DND-41 (cell line): ENCODE results near the gene LY6G5C.

Experiments
- ATAC-seq: fragments of 200-7000 bp; cut with Tn5 transposase; 3 replicates; pipeline ENCODE4 v1.9.1; 2021; ENCODE audit warnings: low read depth; ENCODE audit not compliant: insufficient read depth
- DNase-seq: peaks from one replicate; pipeline ENCODE4 v3.0.0-alpha.2; 2020
- H2AFZ ChIP-seq: 2 replicates; pipeline ENCODE4 v1.6.0; 2012; ENCODE audit warnings: low read depth, low read length
- H3K27ac ChIP-seq: 2 replicates; pipeline ENCODE4 v1.5.1; 2012; ENCODE audit warnings: low read length, inconsistent platforms
- H3K27me3 ChIP-seq: fragments of 200-600 bp; sonication (generic); 2 replicates; pipeline ENCODE4 v1.6.0; 2012; ENCODE audit warnings: low read length, mild to moderate bottlenecking, inconsistent platforms; ENCODE audit not compliant: insufficient read depth, poor library complexity
- H3K36me3 ChIP-seq: 2 replicates; pipeline ENCODE4 v1.5.1; 2012; ENCODE audit warnings: low read length, inconsistent platforms; ENCODE audit not compliant: insufficient read depth
- H3K4me1 ChIP-seq: 2 replicates; pipeline ENCODE4 v1.5.1; 2012; ENCODE audit warnings: mild to moderate bottlenecking, low read length; ENCODE audit not compliant: insufficient read depth
- H3K4me2 ChIP-seq: 2 replicates; pipeline ENCODE4 v1.6.0; 2012; ENCODE audit warnings: mild to moderate bottlenecking, moderate library complexity, low read length, inconsistent platforms; ENCODE audit not compliant: insufficient read depth
- H3K4me3 ChIP-seq, 2 experiments: fragments of 200-600 bp in 1 of 2; shearing (Covaris generic) in 1 of 2; 2 replicates each; pipeline ENCODE4 v1.5.1; 2012 to 2016; ENCODE audit warnings: inconsistent platforms in 2 of 2, low read length in 2 of 2, mild to moderate bottlenecking in 2 of 2, low read depth in 1 of 2, moderate library complexity in 1 of 2
- H3K79me2 ChIP-seq: 2 replicates; pipeline ENCODE4 v1.6.0; 2012; ENCODE audit warnings: low read length, inconsistent platforms; ENCODE audit not compliant: insufficient read depth
- H3K9ac ChIP-seq: 2 replicates; pipeline ENCODE4 v1.6.0; 2012; ENCODE audit warnings: low read depth, mild to moderate bottlenecking, inconsistent platforms, low read length, moderate library complexity
- H3K9me3 ChIP-seq: 2 replicates; pipeline ENCODE4 v1.5.1; 2012; ENCODE audit warnings: low read length, moderate library complexity, mild to moderate bottlenecking, inconsistent platforms; ENCODE audit not compliant: insufficient read depth, severe bottlenecking
- H4K20me1 ChIP-seq: 2 replicates; pipeline ENCODE4 v1.6.0; 2012; ENCODE audit warnings: low read length; ENCODE audit not compliant: insufficient read depth
- EZH2 ChIP-seq: IDR thresholded peaks from 3 replicates; pipeline ENCODE4 v1.6.1; 2012; ENCODE audit warnings: borderline replicate concordance, low read depth, mild to moderate bottlenecking, moderate library complexity, low read length, inconsistent platforms; ENCODE audit not compliant: severe bottlenecking
- TF ChIP-seq, protein P1 (sequence below): IDR thresholded peaks from 2 replicates; pipeline ENCODE4 v1.5.1; 2012; ENCODE audit warnings: borderline replicate concordance, low read length, moderate library complexity, mild to moderate bottlenecking; ENCODE audit not compliant: poor library complexity, severe bottlenecking; ENCODE audit errors: extremely low read depth

The LY6G5C gene

DNA sequence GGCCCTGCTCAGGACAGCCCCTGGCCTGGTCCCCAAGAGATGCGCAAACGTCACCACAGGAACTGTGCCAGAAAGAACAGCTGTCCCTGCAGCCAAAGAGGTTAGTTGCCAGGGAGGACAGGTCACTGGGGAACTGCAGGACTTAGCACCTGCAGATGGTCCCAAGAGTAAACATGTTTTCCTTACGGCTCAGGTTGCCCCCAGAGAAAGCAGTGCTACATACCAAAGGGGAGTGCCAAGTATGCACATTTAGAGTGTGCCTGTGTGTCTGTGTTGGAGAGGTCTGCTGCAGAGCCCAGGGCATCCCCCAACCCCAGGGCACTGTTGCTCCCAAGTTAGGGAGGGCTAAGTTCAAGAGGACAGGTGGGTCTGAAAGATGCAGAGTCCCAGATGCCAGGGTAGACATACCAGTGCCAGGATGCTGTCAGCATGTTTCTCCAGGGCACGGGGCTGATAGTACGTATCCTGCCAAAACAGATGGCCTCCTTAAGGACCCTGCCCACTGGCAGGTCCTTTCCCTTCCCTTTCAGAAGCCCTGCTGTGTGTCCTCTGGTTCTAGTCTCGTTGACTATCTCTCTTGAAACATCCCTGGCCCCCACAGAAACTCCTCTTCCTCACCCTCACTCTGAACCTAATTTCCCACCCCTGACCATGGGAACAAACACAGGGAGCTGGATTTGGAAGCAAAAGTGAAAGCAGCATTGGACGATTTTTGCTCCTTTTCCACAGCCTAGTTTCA lies 21.0 kb upstream of the LY6G5C start:
- peak overlapping the region; percentile 84 for H3K9ac ChIP-seq
- H3K79me2 ChIP-seq = peaks cover 44% of the 10 kb centered on the region
- H3K36me3 ChIP-seq = peaks cover 39% of the 10 kb centered on the region
- ATAC-seq (0 out of 3 replicates have a peak, but pooled peaks have one; percentile 7), DNase-seq (no peak)
- H3K4me2 ChIP-seq = peak overlapping the region; percentile 73
- no peaks in the 10 kb centered on the region for H3K9me3 ChIP-seq
- peaks cover 34% of the 10 kb centered on the region for H3K4me1 ChIP-seq
- peak overlapping the region; percentile 76; the same call in 1 of the 2 replicates for H2AFZ ChIP-seq
- no peaks in the 10 kb centered on the region for H3K27me3 ChIP-seq
- TF ChIP-seq, protein P1, sequence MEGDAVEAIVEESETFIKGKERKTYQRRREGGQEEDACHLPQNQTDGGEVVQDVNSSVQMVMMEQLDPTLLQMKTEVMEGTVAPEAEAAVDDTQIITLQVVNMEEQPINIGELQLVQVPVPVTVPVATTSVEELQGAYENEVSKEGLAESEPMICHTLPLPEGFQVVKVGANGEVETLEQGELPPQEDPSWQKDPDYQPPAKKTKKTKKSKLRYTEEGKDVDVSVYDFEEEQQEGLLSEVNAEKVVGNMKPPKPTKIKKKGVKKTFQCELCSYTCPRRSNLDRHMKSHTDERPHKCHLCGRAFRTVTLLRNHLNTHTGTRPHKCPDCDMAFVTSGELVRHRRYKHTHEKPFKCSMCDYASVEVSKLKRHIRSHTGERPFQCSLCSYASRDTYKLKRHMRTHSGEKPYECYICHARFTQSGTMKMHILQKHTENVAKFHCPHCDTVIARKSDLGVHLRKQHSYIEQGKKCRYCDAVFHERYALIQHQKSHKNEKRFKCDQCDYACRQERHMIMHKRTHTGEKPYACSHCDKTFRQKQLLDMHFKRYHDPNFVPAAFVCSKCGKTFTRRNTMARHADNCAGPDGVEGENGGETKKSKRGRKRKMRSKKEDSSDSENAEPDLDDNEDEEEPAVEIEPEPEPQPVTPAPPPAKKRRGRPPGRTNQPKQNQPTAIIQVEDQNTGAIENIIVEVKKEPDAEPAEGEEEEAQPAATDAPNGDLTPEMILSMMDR = no peak
- TF ChIP-seq EZH2 = no peak
- H3K27ac ChIP-seq = peak overlapping the region; percentile 93
- peak overlapping the region; percentile 82 to 91 for H3K4me3 ChIP-seq
- no peaks in the 10 kb centered on the region for H4K20me1 ChIP-seq

DNA sequence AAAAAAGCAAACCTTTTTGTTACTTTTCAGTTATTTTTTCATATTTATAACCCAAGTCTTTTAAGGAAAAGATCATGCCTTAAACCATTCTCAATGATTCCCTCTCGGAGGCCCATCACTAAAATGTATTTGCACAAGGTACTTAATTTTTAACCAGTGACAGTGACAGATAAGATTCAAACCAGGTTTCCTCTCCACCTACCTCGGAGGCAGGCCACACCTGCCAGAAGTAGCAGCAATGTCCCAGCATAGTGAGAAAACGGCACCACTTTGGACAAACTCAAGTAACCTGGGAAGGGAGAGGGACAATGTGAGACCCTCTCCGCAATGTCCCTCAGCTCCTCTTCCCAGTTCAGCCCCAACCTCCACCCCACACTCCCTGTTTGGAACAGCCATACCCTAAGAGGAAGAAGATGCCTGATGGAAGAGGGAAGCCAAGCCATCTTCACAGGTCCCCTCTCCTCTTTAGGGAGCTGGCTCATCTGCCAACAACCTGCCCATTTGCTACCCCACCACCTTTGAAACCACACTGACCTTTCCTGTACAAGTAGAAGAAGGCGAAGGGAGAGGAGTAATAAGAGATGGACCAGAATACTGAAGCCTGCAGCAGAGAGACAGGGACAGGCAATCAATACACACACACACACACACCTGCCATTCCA lies 20.0 kb upstream of the LY6G5C start:
- no peak overlapping the region for H2AFZ ChIP-seq
- H3K27me3 ChIP-seq = no peaks in the 10 kb centered on the region
- no peaks in the 10 kb centered on the region for H3K9me3 ChIP-seq
- H3K36me3 ChIP-seq = peaks cover 44% of the 10 kb centered on the region
- H3K27ac ChIP-seq = peak overlapping the region; percentile 53
- peak overlapping the region; percentile 84; the same call in 1 of the 2 replicates for H3K9ac ChIP-seq
- peaks cover 34% of the 10 kb centered on the region for H3K4me1 ChIP-seq
- DNase-seq = no peak
- H4K20me1 ChIP-seq = no peaks in the 10 kb centered on the region
- peaks cover 44% of the 10 kb centered on the region for H3K79me2 ChIP-seq
- no peak for TF ChIP-seq EZH2
- TF ChIP-seq, protein P1 = no peak
- no peak for ATAC-seq
- peak overlapping the region; percentile 73 for H3K4me2 ChIP-seq
- H3K4me3 ChIP-seq = peak overlapping the region in 1 of 2 experiments; percentile 33; a peak in 2 of 4 replicates

GRCh38 chr6:31697555-31697954 lies 16.7 kb upstream of the LY6G5C start:
- Histone ChIP-seq H3K4me3 (no peak overlapping the region), H3K36me3 (peaks cover 73% of the 10 kb centered on the region), H3K79me2 (peaks cover 39% of the 10 kb centered on the region), H2AFZ (no peak overlapping the region), H3K4me2 (no peak overlapping the region), H3K27ac (no peak overlapping the region), H3K9me3 (no peaks in the 10 kb centered on the region), H4K20me1 (0 out of 2 replicates have a peak, but pooled peaks cover 4% of the 10 kb centered on the region), H3K4me1 (peaks cover 25% of the 10 kb centered on the region), H3K27me3 (no peaks in the 10 kb centered on the region), H3K9ac (no peak overlapping the region)
- ATAC-seq = no peak
- TF ChIP-seq, protein P1 = no peak
- TF ChIP-seq EZH2 = no peak
- no peak for DNase-seq
